DOHH2 (cell line): ENCODE results near the gene BMX.

Source experiments
- EZH2phosphoT487 ChIP-seq: fragments of 200-600 bp; sonication (generic); IDR thresholded peaks from 2 replicates; pipeline ENCODE4 v1.6.1; 2017; ENCODE audit warnings: borderline replicate concordance, mild to moderate bottlenecking, antibody characterized with exemption, low read length, moderate library complexity, mixed read lengths
- TF ChIP-seq, protein P1 (sequence below): fragments of 200-600 bp; sonication (generic); IDR thresholded peaks from one replicate; pipeline ENCODE4 v1.5.1; 2014; ENCODE audit warnings: antibody characterized with exemption, mild to moderate bottlenecking, low read depth, low read length; ENCODE audit not compliant: poor library complexity, severe bottlenecking

DNA sequence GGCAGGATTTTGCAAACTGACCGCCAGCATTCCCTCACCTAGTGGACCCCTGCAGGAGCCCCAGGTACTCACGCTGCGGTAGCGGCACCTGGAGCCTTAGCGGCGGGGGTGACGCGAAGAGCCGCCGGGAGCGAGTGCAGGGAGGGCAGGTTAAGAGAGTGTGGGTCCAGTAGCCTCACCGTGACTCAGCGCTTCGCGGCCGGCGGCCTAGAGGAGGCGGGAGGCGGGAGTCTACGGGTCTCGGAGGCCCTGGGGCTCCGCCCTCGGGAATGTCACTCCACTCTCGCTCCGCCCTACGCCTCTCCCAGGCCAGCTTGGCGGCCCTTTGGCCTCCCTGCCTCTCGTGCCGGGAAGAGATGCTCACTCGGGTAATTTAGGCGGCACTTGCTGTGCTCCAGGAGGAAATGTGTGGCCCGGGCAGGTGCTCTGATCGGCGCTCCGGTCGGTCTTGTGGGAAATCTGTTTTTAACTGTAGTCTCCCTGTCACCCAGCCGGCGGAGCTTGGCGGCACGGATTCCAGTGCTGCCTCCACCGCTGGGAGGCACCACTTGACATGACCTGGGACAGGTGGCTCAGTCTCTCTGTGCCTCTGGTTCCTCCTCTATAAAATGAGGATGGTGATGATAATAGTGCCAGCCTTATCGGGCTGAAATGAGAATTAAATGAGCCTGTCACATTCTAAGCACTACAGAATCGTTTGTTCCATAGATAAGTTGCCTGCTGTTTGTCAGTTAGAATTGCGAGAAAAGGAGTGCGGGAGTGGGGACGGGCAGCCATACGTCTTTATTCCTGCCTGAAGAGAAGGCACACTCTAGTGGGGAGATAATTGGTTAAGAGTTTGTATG is 7.3 kb upstream of the BMX start, which contains the start of gene PIR:
- TF ChIP-seq, protein P1, sequence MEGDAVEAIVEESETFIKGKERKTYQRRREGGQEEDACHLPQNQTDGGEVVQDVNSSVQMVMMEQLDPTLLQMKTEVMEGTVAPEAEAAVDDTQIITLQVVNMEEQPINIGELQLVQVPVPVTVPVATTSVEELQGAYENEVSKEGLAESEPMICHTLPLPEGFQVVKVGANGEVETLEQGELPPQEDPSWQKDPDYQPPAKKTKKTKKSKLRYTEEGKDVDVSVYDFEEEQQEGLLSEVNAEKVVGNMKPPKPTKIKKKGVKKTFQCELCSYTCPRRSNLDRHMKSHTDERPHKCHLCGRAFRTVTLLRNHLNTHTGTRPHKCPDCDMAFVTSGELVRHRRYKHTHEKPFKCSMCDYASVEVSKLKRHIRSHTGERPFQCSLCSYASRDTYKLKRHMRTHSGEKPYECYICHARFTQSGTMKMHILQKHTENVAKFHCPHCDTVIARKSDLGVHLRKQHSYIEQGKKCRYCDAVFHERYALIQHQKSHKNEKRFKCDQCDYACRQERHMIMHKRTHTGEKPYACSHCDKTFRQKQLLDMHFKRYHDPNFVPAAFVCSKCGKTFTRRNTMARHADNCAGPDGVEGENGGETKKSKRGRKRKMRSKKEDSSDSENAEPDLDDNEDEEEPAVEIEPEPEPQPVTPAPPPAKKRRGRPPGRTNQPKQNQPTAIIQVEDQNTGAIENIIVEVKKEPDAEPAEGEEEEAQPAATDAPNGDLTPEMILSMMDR, result no peak
- no peak for TF ChIP-seq EZH2phosphoT487
